HG02840 (cell line): ENCODE measurements around the gene ACSL1.

Source experiments
- ATAC-seq: cut with Tn5 transposase; IDR thresholded peaks from one replicate; pipeline ENCODE4 v1.9.1; 2021; ENCODE audit warnings: mild to moderate bottlenecking, moderate library complexity, moderate number of reproducible peaks; ENCODE audit not compliant: unreplicated experiment, low FRiP score

Gene ACSL1

GRCh38 chr4:184825896-184826690 lies at the start of gene ACSL1:
Gene ACSL1 (minus strand): TSS chr4:184825968. CDS start chr4:184803514, 22,454 bp downstream.
- peak; percentile 82 for ATAC-seq

GRCh38 chr4:184873054-184873453 lies 47.3 kb upstream of the ACSL1 start:
- no peak for ATAC-seq

GRCh38 chr4:184870718-184871117 lies 45.0 kb upstream of the ACSL1 start:
- ATAC-seq: no peak

GRCh38 chr4:184868623-184869022 lies 42.9 kb upstream of the ACSL1 start:
- ATAC-seq: no peak

GRCh38 chr4:184863916-184864315 lies 38.1 kb upstream of the ACSL1 start:
- ATAC-seq: no peak

GRCh38 chr4:184861047-184861446 lies 35.3 kb upstream of the ACSL1 start:
- no peak for ATAC-seq

- ATAC-seq: peak; percentile 60
Measured at GRCh38 chr4:184860018-184860779, 34.4 kb upstream of the ACSL1 start.

- no peak for ATAC-seq
Measured at GRCh38 chr4:184857441-184858121, 31.8 kb upstream of the ACSL1 start.

- ATAC-seq: no peak
Measured at GRCh38 chr4:184856277-184856609, 30.5 kb upstream of the ACSL1 start.

GRCh38 chr4:184854673-184855072 lies 28.9 kb upstream of the ACSL1 start:
- ATAC-seq: no peak

GRCh38 chr4:184853436-184853835 lies 27.7 kb upstream of the ACSL1 start:
- no peak for ATAC-seq

GRCh38 chr4:184851886-184852285 lies 26.1 kb upstream of the ACSL1 start:
- ATAC-seq: no peak

GRCh38 chr4:184851200-184851541 lies 25.4 kb upstream of the ACSL1 start:
- ATAC-seq: peak; percentile 62

- peak; percentile 47 for ATAC-seq
Measured at GRCh38 chr4:184850431-184851199, 24.8 kb upstream of the ACSL1 start.

GRCh38 chr4:184850018-184850417 lies 24.2 kb upstream of the ACSL1 start:
- ATAC-seq: no peak

GRCh38 chr4:184849185-184849584 lies 23.4 kb upstream of the ACSL1 start:
- no peak for ATAC-seq

GRCh38 chr4:184848510-184848909 lies 22.7 kb upstream of the ACSL1 start:
- no peak for ATAC-seq

GRCh38 chr4:184846531-184846930 lies 20.8 kb upstream of the ACSL1 start:
- ATAC-seq: no peak

GRCh38 chr4:184845367-184846021 lies 19.7 kb upstream of the ACSL1 start:
- no peak for ATAC-seq

GRCh38 chr4:184844742-184845141 lies 19.0 kb upstream of the ACSL1 start:
- no peak for ATAC-seq
